GM21526 (cell line): ENCODE data around the gene MAGI1.
"Not testable (repeated sequence)": the region's sequence is repeated elsewhere in the genome, so short reads cannot be mapped to it uniquely, and the experiment has no call there.

ENCODE experiments used
- ATAC-seq: cut with Tn5 transposase; IDR thresholded peaks from one replicate; pipeline ENCODE4 v1.9.1; 2021; ENCODE audit warnings: moderate library complexity; ENCODE audit not compliant: unreplicated experiment, low FRiP score

MAGI1 gene

DNA sequence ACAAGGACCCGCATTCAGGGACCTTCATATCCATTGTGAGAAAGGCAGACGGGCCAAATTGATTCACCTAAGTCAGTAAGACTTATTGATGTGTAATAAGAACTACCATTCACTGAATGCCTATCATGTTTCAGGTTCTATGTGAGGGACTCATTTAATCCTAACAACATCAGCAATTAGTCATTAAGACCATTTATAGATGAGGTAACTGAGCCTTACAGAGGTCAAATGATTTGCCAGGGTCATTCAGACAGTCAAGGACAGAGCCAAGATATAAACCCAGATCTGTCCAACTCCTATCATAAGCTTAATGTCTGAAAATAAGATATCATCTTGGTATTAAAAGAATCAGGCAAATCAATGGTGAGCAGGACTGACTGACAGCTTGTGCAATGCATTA lies 453.8 kb downstream of the MAGI1 start:
- no peak for ATAC-seq

DNA sequence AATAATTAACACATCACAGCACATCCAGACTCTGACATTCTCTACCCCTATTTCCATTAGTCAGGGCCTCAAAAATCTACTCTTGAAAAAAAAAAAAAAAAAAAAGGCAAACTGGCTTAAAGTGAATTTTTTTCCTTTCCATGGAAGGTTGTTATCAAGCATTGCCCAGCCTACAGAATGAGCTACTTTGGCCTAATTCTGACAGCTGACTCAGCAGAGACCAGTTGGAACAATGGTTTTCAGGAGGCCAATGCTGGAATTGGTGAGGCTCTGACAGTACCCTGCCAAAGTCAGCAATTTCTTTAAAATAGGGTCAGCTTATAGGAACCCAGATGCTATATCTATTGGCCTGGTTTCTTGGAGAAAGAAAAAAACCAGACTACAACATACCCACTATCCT lies 454.7 kb downstream of the MAGI1 start:
- ATAC-seq, result no peak

DNA sequence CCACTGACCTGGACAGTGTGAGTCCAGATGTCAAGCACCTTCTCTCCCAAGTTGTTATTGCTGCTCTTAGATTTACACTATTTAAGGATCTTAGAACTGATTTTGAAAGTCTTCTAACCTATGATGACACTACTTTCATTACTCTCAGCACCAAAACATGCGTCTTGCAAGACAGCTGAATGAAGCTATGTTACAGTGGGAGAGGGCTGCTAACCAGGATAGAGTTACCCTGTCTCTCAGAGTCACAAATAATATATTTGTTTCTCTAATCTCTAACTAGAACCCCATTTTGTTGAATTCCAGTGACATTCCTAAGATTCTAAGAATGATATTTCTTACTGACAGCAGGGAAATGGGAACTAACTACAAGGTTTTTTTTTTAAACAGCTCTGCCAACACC lies 455.5 kb downstream of the MAGI1 start:
- no peak for ATAC-seq

DNA sequence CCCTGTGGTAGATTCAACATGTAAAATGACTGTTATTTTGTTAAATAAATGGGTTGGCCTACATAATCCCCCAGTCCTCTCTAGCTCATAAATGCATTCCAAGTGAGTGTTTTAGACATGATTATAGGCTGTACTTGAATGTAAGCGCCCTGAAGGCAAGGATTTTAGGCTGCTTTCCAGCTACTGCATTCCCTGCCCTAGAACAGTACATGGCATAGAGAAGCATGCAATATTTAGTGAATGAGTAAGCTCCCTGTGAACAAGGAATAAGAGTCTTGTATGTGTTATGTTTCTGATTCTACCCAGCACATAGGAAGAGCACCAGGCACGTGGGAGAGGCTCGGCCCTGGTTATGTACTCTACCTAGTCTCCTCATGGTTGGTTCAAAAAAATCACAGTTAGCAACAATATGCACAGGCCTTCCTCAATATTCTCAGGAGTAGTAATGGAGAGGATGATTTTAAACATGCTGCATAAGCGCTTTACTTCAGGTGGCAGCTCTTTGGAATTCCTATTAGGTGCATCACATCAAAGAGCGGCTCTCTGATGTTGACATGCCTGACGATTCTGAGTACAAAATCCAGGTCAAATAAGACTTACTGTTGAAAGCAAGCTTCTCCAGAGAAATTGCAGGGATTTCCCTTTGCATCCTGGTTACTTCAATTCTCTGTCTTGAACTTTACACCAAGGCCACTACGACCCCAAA lies 456.6 kb downstream of the MAGI1 start:
- no peak for ATAC-seq

DNA sequence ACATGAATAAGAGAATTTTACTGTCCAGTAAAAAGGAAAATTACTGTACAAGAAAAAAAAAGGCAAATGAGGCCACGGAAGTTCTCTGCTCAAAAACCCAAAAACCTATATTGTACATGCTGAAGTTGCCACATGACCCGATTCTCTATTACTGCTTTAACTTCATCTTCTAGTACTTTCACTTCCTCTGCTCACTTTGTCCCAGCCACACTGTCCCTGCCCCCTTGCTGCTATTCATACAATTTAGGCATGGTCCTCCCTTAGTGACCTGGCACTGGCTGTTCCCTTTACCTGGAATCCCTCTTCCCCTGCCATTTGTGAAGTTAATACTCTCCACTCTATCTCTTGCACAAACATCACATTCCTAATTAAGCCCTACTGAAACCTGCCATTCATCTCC lies 457.4 kb downstream of the MAGI1 start:
- no peak for ATAC-seq

DNA sequence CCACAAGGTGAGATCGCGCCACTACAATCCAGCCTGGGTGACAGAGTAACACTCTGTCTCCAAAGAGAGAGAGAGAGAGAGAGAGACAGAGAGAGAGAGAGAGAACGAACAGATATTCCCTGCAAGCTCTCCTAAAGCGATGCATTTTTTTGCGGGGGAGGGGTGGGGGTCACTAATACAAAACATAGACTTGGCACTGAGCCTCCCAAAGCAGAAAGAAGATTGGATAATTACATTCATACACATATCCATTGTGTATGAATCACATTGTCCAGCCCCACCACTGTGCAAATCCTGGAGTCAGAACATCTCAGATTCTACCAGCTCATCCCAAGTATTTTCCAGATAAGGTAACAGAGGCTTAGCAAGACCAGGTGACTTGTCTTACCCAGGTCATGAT lies 459.9 kb downstream of the MAGI1 start:
- no peak for ATAC-seq

DNA sequence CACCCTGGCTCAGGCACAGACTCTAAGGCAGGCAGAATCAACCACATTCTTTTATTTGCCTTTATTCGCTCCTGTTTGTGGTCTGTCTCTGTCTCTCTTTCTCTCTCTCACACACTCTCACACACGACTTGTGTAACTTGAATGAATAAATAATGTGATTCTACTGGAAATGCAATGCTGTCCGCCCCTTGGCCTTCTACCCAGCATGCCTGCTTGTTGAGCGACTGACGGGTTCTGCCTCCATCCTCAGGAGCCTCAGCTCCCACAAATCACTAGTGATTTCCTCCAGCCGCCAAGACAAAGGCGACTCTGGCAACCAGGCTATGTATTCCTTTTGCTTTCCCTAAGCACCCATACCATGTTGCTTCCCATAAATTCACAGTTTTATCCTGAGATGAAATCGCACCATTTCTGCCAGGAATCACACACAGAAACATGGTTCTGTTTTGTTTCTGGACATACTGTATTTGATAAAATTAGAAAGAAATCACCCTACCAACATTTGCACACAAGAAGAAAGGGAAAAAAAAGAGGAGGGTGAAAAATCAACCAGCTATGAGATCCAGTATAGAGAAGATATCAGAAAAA lies 460.8 kb downstream of the MAGI1 start:
- no peak for ATAC-seq

DNA sequence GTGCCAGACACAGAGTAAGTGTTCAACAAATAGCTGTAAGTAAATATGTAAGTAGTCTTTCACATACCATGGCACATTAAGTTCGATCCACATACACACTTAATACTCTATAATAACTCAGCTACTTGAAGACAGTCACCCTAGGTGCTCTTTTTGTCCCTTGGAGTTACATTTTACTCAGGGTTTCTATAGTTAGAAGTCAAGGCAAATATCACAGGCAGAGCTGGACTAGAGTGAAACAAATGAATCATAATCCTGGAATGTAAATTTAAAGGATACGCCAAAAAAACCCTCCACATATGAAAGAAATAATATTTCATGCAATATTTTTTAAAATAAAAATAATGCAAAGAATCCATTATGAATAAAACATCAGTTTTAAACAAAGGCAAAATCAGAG lies 461.8 kb downstream of the MAGI1 start:
- ATAC-seq, result no peak

DNA sequence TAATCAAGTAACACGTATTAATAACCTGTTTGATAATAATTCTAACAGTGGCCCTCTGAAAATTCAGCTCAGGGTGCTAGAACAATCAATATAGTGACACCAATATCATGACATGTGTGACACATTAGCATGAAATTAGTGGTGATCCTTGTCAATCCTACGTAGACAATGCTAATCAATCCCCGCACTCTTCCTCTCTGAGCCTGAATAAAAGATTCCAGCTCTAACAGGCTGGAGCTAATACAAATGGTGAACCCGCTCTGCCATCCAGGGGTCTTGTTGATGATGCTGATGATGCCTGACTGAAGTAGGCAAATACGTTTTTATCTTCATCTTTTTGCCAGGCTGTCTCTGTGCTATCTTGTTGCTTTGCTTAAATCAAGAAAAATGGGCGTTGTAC lies 462.5 kb downstream of the MAGI1 start:
- no peak for ATAC-seq

DNA sequence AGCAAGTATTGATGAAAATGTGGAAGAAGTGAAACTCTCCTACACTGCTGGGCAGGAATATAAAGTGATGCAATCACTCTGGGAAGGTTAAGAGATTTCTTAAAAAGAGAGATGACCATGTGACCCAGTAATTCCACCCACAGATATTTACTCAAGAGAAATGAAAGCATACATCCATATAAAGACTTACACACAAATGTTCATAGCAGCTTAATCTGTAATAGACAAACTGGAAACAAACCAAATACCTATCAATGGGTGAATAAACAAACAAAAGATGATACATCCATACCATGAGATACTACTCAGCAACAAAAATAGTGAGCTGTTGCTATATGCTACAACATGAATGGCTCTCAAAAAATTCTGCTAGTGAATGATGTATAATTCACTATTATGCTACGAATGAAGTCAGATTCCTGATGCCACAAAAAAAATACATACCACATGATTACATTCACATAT lies 463.3 kb downstream of the MAGI1 start:
- no peak for ATAC-seq

DNA sequence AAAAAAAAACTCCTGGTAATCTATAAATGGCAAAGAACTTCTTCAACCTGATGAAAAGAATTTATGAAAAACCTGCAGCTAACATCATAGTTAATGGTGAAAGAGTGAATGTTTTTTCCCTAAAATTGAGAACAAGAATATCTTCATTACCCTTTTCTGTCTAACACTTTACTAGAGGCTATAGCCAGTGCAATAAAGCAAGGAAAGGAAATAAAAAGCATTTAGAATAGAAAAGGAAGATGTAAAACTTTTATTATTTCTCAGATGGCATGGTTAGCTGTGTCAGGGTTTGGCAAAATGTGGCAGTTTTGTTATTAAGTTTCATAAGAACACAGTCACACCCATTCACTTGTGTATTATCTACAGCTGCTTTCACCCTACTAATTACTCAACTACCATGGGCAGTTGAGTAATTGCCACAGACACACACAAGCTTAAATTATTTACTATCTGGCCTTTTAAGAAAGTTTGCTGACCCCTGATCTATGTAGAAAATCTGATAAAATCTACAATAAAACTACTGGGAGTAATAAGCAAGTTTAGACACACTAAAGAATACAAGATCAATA lies 465.1 kb downstream of the MAGI1 start:
- no peak for ATAC-seq

DNA sequence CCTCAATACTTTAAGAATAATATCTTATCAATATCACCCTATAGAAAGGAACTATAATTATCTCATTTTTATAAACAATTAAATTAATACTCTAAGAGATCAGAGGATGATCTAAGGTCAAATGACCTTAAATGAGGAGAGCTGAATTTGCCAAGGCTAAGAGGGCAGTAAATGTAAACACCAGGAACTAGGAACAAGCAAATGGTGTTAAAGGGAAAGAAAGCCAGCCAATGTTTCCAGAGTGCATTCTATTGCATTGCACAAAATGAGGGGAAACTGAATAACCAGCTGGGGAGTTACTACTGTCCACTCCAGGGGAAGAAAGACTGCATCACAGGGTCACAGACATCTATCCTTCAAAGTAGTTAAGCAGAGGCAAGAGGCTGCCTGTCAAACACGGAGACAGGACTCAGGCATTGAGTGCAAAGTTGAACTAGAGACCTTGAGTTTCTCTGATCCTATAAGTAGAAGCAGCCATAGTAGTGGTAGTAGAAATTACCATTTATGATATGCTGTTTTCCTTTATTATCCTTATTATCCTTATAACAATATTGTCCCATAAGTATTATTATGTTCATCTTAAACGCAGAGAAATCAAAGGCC lies 466.4 kb downstream of the MAGI1 start:
- no peak for ATAC-seq

DNA sequence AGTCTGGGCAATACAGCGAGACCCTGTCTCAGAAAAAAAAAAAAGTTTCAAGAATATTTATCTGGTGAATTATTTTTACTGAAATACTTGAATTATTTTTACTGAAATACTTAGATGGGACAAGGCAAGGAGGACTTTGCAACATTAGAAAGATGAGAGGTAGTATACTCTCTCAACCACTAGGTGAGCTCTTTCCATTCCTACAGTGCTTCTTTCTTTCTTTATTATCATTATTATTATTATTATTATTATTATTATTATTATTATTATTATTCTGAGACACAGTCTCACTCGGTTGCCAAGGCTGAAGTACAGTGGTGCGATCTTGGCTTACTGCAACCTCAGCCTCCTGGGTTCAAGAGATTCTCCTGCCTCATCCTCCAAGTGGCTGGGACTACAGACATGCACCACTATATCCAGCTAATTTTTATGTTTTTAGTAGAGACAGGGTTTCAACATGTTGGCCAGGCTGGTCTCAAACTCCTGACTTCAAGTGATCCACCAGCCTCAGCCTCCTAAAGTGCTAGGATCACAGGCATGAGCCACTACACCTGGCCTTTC lies 468.8 kb downstream of the MAGI1 start:
- no peak for ATAC-seq

DNA sequence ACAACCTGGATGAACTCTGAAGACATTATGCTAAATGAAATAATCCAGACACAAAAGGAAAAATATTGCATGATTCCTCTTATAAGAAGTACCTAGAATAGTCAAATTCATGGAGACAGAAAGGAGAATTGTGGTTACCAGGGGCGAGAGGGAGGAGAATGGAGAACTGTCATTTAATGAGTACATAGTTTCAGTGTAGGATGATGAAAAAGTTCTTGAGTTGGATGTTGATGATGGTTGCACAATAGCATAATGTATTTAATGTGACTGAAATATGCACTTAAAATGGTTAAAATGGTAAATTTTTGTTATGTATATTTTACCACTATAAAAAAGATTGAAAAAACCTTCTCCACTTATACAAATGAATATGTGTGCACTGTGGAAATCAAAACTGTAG lies 469.6 kb downstream of the MAGI1 start:
- no peak for ATAC-seq

DNA sequence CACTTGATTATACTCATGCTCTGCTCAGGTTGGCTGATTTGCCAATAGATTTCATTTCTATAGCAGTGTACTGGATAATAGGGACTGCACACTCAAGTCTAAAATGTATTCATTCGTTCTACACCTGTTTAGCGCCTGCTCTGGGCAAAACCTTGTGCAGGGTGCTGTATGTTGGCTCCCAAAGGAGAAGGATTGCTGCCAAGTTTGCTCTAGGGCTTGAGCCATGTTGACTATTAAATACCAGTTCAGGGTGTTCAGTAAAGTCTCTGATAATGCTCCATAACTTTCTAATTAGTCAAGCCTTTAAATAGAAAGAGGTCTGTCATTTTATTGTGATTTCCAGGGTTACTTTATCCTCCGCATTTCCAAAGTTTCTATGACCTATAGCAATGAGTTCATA lies 470.2 kb downstream of the MAGI1 start:
- ATAC-seq, result no peak

DNA sequence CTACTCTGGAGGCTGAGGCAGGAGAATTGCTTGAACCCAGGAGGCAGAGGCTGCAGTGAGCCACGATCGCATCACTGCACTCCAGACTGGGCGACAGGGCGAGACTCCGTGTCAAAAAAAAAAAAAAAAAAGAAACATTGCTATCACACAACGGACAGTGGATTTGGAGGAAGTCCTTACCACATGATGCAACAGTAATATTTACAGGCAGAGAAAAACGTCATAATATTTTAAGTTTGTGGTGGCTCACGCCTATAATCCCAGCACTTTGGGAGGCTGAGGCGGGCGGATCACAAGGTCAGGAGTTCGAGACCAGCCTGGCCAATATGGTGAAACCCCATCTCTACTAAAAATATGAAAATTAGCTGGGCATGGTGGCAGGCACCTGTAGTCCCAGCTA lies 473.0 kb downstream of the MAGI1 start:
- ATAC-seq, result not testable (repeated sequence)

DNA sequence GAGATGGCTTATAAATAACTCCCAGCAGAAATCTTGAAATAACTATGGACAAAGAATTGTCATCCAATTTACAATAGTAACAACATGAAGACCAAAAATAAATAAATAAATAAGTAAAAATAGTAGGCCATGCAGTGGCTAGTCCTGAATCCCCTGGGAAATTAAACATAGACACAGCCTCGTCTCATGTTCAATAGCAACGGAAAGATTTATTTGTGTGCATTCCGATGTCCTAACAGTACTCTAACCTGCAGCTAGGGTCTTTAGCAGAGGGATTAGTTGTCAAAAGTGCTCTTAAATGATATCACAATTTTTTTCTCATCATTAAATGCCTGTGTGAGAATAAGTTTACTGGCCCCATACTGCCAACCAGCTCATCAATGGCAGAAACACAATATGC lies 474.2 kb downstream of the MAGI1 start:
- no peak for ATAC-seq

DNA sequence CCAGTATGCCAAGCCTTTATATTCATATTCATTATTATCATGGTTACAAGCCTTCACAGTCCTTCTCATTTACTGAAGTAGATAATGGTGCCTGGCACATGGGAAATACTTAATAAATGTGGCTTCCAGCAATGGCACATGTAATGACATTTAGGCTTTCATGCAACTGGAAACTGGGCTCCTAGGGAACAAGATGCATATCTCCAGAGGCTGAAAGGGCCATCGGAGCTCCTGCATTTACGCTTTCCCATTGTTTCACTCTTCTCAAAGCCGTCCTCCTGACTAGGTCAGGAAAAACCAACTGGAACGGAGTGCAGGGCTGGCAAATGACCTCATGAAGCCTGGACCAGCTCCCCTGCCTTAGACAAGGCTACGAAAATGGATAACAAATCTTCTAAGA lies 474.9 kb downstream of the MAGI1 start:
- no peak for ATAC-seq

DNA sequence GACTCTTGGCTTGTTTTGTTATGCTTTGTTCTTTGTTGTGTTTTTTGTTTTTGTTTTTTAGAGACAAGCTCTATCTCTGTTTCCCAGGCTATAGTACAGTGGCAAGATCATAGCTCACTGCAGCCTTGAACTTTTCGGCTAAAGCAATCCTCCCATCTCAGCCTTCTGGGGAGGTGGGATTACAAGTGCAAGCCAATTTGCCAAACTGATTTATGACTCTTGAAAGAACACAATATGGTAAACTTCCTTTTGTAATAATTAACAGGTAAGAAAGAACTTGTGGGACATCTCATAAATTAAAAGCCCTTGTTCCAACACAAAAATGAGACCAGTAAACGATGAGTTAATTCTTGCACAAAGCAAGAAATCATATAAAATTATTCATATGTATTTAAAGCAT lies 476.3 kb downstream of the MAGI1 start:
- ATAC-seq, result no peak

DNA sequence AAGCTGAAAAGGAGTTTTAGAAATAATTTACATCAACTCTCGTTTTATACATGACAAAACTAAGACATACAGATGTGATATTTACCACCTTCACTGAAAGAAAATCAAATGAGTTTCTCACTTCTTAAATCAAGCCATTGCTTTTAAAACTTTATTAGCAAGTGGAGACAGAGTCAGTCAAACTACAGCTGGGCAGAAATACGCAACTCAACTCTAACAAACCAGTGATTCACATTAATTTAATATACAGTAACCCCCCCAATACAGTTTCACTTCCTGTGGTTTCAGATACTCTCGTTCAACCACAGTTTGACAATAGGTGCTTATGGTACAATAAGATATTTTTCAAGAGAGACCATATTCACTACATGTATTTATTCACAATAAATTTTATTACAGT lies 477.1 kb downstream of the MAGI1 start:
- no peak for ATAC-seq

DNA sequence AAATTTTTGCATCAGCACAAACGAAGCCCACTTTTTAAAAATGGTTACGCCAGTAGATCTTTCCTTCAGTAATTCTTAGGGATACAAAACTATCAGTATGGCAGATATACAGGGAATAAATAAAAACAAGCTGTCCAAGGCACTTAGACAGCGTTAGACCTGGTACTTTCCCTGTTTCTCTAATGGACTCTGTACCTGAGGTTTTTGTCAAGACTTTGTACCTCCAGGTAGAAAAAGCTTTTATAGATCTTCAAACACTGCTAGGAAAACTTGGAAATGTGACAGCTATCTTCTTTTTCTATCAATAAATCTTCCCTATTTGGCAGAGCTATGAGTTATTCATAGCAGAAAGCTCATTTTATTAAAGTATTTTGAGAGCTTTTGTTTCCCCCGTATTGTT lies 477.8 kb downstream of the MAGI1 start:
- no peak for ATAC-seq

DNA sequence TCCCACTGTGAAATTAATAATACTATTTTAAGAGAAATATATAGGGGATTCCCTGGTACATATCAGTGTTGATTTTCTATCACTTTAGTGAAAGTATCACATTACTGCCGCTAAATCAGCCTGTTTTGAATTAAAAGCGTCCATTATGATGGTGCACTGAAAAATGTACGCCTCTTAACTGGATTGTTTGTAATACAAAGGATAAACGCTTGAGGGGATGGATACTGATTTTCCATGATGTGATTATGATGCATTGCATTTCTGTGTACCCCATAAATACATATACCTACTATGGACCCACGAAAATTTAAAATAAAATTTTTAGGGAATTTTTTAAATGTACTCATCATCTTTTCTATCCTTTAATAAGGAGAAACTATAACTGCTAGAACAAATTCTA lies 478.6 kb downstream of the MAGI1 start:
- ATAC-seq, result no peak
